HepG2 (cell line): ENCODE results near the gene PCAT6. TPM values are rescaled to one million over a fixed set of nuclear protein-coding genes. Genes with fewer than 3 reads are reported as not detected.

ENCODE experiments used
- ATAC-seq: fragments of 200-7000 bp; cut with Tn5 transposase; 3 replicates; pipeline ENCODE4 v1.9.1; 2020; ENCODE audit warnings: mild to moderate bottlenecking, moderate library complexity
- BruUV-seq: library from RNA; stranded (reverse); fragments of 400-500 nt; replicated peaks from 2 replicates; lab custom pipeline; 2021; lab: Mats Ljungman, UMichigan
- CTCF ChIA-PET: fragments of 300-600 bp; formaldehyde crosslinking; extraction: SDS; loops from one replicate; lab custom pipeline; 2021; ENCODE audit warnings: low total read pairs, inconsistent platforms, low intra/inter-chr PET ratio; lab: Yijun Ruan, JAX
- POLR2A ChIA-PET: fragments of 350-600 bp; sonication (Branson Sonifier 250); formaldehyde crosslinking; loops from one replicate; lab custom pipeline; 2020; ENCODE audit warnings: antibody characterized with exemption, inconsistent platforms; lab: Yijun Ruan, JAX
- DNase-seq: peaks from one replicate; pipeline ENCODE4 v3.0.0-alpha.2; 2015; ENCODE audit warnings: low spot score
- FAIRE-seq: peaks from 3 replicates; lab custom pipeline; 2011; peaks lifted over from hg19 to GRCh38; lab: Jason Lieb, UNC
- H2AFZ ChIP-seq: one replicate; pipeline ENCODE4 v1.6.1; 2011; ENCODE audit warnings: low read length, inconsistent platforms
- H3K27ac ChIP-seq: fragments of 300-600 bp; 3 replicates; pipeline ENCODE4 v1.8.0; 2011; ENCODE audit warnings: mixed run types, mild to moderate bottlenecking, mixed read lengths, low read length, inconsistent platforms; ENCODE audit not compliant: insufficient read depth; ENCODE audit errors: extremely low read length
- H3K27me3 ChIP-seq, 2 experiments: fragments of 200-600 bp in 1 of 2; 2 replicates in 1 of 2; 3 replicates in 1 of 2; pipeline versions ENCODE4 v1.6.0 to v1.8.0; 2011; ENCODE audit warnings: low read length in 2 of 2, mild to moderate bottlenecking in 2 of 2, moderate library complexity in 2 of 2, inconsistent platforms in 1 of 2; ENCODE audit not compliant: insufficient read depth in 2 of 2, control insufficient read depth in 1 of 2
- H3K36me3 ChIP-seq, 2 experiments: fragments of 200-600 bp in 1 of 2; replicated peaks in 1 of 2; 2 replicates in 1 of 2; 3 replicates in 1 of 2; pipeline versions ENCODE4 v1.5.1 to v1.8.0; 2011; ENCODE audit warnings: low read length in 2 of 2, inconsistent platforms in 1 of 2; ENCODE audit not compliant: insufficient read depth in 2 of 2, control insufficient read depth in 1 of 2
- H3K4me1 ChIP-seq: 2 replicates; pipeline ENCODE4 v1.5.1; 2012; ENCODE audit warnings: low read length, inconsistent platforms; ENCODE audit not compliant: insufficient read depth
- H3K4me2 ChIP-seq: 2 replicates; pipeline ENCODE4 v1.6.0; 2011; ENCODE audit warnings: low read depth, low read length, inconsistent platforms
- H3K4me3 ChIP-seq, 3 experiments: fragments of 200-600 bp in 1 of 3; sonication (generic), shearing (Covaris generic) in 1 of 3; replicated peaks in 1 of 3; 2 replicates each; pipeline ENCODE4 v1.5.1; 2011 to 2016; ENCODE audit warnings: low read length in 3 of 3, inconsistent platforms in 2 of 3, low read depth in 2 of 3, mild to moderate bottlenecking in 2 of 3, control low read depth in 1 of 3, mixed read lengths in 1 of 3; ENCODE audit not compliant: insufficient read depth in 1 of 3
- H3K79me2 ChIP-seq: one replicate; pipeline ENCODE4 v1.6.1; 2011; ENCODE audit warnings: low read length, inconsistent platforms; ENCODE audit not compliant: insufficient read depth
- H3K9ac ChIP-seq: 2 replicates; pipeline ENCODE4 v1.6.0; 2011; ENCODE audit warnings: mild to moderate bottlenecking, low read depth, low read length, inconsistent platforms; ENCODE audit not compliant: insufficient read depth
- H3K9me3 ChIP-seq: 2 replicates; pipeline ENCODE4 v1.5.1; 2012; ENCODE audit warnings: mild to moderate bottlenecking, low read length
- H4K20me1 ChIP-seq: 2 replicates; pipeline ENCODE4 v1.6.0; 2011; ENCODE audit warnings: inconsistent platforms, mild to moderate bottlenecking, low read length, moderate library complexity; ENCODE audit not compliant: insufficient read depth
- ATAD3A ChIP-seq: sonication (generic); formaldehyde crosslinking; IDR thresholded peaks from 2 replicates; pipeline ENCODE4 v1.4.0; 2020; ENCODE audit warnings: missing genetic modification reagents
- MBNL3 ChIP-seq: fragments of 250-450 bp; sonication (Bioruptor Pico); conservative IDR thresholded peaks from 2 replicates; pipeline ENCODE4 v1.8.0; 2022; ENCODE audit warnings: mild to moderate bottlenecking, inconsistent platforms
- NFIB ChIP-seq: sonication (generic); formaldehyde crosslinking; IDR thresholded peaks from 2 replicates; pipeline ENCODE4 v1.9.0; 2021; ENCODE audit warnings: missing genetic modification reagents, mild to moderate bottlenecking, borderline replicate concordance
- RBAK ChIP-seq: sonication (generic); formaldehyde crosslinking; IDR thresholded peaks from 2 replicates; pipeline ENCODE4 v1.5.1; 2020; ENCODE audit warnings: mild to moderate bottlenecking, missing genetic modification reagents
- RCOR2 ChIP-seq: IDR thresholded peaks from 2 replicates; pipeline ENCODE4 v1.6.1; 2016; ENCODE audit warnings: missing biosample characterization, missing genetic modification reagents
- RXRB ChIP-seq: IDR thresholded peaks from 2 replicates; pipeline ENCODE4 v1.6.1; 2016; ENCODE audit warnings: borderline replicate concordance, missing genetic modification reagents, missing compliant biosample characterization
- SALL2 ChIP-seq: sonication (generic); formaldehyde crosslinking; IDR thresholded peaks from 2 replicates; pipeline ENCODE4 v1.8.1; 2023; ENCODE audit warnings: mild to moderate bottlenecking, missing genetic modification reagents, inconsistent platforms
- SIN3A ChIP-seq: IDR thresholded peaks from 2 replicates; pipeline ENCODE4 v1.6.1; 2011; ENCODE audit warnings: low read depth, mild to moderate bottlenecking, control low read depth, low read length, borderline replicate concordance
- U2AF1 ChIP-seq: fragments of 200-400 bp; formaldehyde crosslinking; optimal IDR thresholded peaks from 2 replicates; pipeline ENCODE3; 2017; ENCODE audit warnings: mild to moderate bottlenecking, low read depth, low read length
- ZNF235 ChIP-seq: sonication (generic); formaldehyde crosslinking; IDR thresholded peaks from 2 replicates; pipeline ENCODE4 v1.8.1; 2023; ENCODE audit warnings: mild to moderate bottlenecking, missing genetic modification reagents, borderline replicate concordance
- WGBS: methylation state at CpG from one replicate; pipeline ENCODE4 v1.1.6; 2017; ENCODE audit warnings: low lambda C conversion rate; 5-methylcytosine and 5-hydroxymethylcytosine counted together
- in situ Hi-C: cut with HindIII; loops from 2 replicates; pipeline ENCODE4 v1.10.0; 2017; ENCODE audit warnings: low pct_unique_long_range_greater_than_20kb; ENCODE audit not compliant: extremely low pct_ligation_motif_present
- intact Hi-C: fragments of 100-400 bp; cut with micrococcal nuclease; formaldehyde crosslinking; loops from one replicate; pipeline ENCODE4 v1.10.0; 2022; ENCODE audit not compliant: unreplicated experiment
- polyA plus RNA-seq, 8 experiments: library from polyadenylated mRNA; depleted of rRNA in 3 of 8; stranded (reverse) in 7 of 8; unstranded in 1 of 8; fragments of >200 nt; fragmentation: Illumina TruSeq in 4 of 8; extraction: Trizol in 4 of 8; gene quantifications; 2 replicates each; pipeline versions ENCODE4 v1.2.1 to v1.2.3, GENCODE V29; 2011 to 2016; ENCODE audit warnings: low read depth in 4 of 8, missing spikeins in 1 of 8, mixed read lengths in 1 of 8; ENCODE audit not compliant: insufficient read depth in 1 of 8
- total RNA-seq, 5 experiments: library from RNA; depleted of rRNA; stranded (reverse); fragments of >200 nt; fragmentation: Illumina TruSeq; extraction: Trizol; gene quantifications; 2 replicates each; pipeline ENCODE4 v1.2.3, GENCODE V29; 2016; ENCODE audit warnings: low read depth in 1 of 5
- TF ChIP-seq, protein P1 (sequence below): sonication (generic); formaldehyde crosslinking; conservative IDR thresholded peaks from 2 replicates; pipeline ENCODE4 v1.4.0; 2020; ENCODE audit warnings: missing genetic modification reagents
- TF ChIP-seq, protein P2 (sequence below): sonication (generic); formaldehyde crosslinking; IDR thresholded peaks from 2 replicates; pipeline ENCODE4 v1.8.1; 2023; ENCODE audit warnings: mild to moderate bottlenecking, moderate library complexity, missing genetic modification reagents

PCAT6 gene
- total and polyA plus RNA-seq, 2 of the 13 experiments (the other 11 are each of a cell fraction or from before 2014, with no cell fraction given) = 0.60 to 4.4 TPM

DNA sequence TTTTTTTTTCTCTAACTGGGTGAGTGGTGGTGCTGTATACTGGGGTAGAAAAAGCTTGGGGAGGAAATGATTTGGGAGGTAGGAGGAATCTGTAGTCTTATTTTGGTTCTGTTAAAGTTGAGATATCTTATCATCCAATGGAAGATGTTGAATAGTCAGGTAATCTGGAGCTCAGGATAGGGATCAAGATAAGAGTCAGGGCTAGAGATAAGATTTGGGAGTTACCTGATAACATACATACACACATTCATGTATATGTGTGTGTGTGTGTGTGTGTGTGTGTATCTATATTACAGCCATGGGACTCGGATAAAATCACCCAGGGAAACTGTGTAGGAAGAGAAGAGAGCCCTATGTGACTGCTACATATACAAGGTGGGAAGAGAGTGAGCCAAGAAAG is 8.1 kb downstream of the PCAT6 start (continued):
- no peak for TF ChIP-seq RBAK (CRISPR knock-in tag)
- TF ChIP-seq, protein P1, sequence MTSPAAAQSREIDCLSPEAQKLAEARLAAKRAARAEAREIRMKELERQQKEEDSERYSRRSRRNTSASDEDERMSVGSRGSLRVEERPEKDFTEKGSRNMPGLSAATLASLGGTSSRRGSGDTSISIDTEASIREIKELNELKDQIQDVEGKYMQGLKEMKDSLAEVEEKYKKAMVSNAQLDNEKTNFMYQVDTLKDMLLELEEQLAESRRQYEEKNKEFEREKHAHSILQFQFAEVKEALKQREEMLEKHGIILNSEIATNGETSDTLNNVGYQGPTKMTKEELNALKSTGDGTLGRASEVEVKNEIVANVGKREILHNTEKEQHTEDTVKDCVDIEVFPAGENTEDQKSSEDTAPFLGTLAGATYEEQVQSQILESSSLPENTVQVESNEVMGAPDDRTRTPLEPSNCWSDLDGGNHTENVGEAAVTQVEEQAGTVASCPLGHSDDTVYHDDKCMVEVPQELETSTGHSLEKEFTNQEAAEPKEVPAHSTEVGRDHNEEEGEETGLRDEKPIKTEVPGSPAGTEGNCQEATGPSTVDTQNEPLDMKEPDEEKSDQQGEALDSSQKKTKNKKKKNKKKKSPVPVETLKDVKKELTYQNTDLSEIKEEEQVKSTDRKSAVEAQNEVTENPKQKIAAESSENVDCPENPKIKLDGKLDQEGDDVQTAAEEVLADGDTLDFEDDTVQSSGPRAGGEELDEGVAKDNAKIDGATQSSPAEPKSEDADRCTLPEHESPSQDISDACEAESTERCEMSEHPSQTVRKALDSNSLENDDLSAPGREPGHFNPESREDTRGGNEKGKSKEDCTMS = no peak
- no peak for TF ChIP-seq NFIB (CRISPR knock-in tag)
- TF ChIP-seq ATAD3A = no peak
- TF ChIP-seq U2AF1 = no peak
- TF ChIP-seq, all 625 proteins: peak for 0

DNA sequence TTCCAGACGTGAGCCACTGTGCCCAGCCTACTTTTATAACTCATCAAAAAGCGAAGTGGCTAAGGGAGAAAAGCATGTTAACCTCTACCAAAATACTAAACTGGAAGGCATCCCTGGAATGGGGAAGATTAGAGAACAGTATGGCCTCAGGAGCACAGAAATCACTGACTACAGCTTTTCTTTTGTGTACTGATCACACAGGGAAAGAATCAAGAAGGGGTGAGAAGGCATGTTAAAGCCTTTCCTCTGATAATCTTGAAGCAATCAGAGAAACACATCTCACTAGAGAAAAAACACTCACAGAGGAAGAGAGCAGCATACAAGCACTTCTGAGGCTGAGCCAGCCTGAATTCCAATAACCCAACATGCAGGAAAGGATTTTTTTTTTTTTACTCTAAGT is 10.7 kb downstream of the PCAT6 start:
- WGBS = 2% methylated on average over 2 of the region's 2 CpGs
- intact Hi-C loops = no loop called here
- no peaks in the 10 kb centered on the region for H3K79me2 ChIP-seq
- ATAC-seq (no peak), DNase-seq (no peak), FAIRE-seq (no peak)
- H2AFZ ChIP-seq = no peak overlapping the region
- in situ Hi-C loops = no loop called here
- no peaks in the 10 kb centered on the region for H3K36me3 ChIP-seq
- H4K20me1 ChIP-seq = no peaks in the 10 kb centered on the region
- no peak overlapping the region for H3K27ac ChIP-seq
- H3K4me3 ChIP-seq = no peak overlapping the region
- peak overlapping the region; percentile 31; the same call in 1 of the 2 replicates for H3K4me2 ChIP-seq
- H3K9ac ChIP-seq = no peak overlapping the region
- ChIA-PET POLR2A (interaction anchor here (1.1 to 2.9 kb wide), 2 partner anchors 11 to 39 kb away, joined by 5 to 16 read pairs; partner anchors contain the start of gene PCAT6), CTCF (no interaction called here)
- peaks cover 0 to 24% of the 10 kb centered on the region in 2 experiments; a peak in 2 of 5 replicates for H3K27me3 ChIP-seq
- H3K9me3 ChIP-seq = no peaks in the 10 kb centered on the region
- H3K4me1 ChIP-seq = peaks cover 13% of the 10 kb centered on the region; the same call in 1 of the 2 replicates
- no TSS peak for BruUV-seq
- TF ChIP-seq RCOR2 (no peak), RXRB (no peak), SALL2 (CRISPR knock-in tag) (no peak), MBNL3 (no peak), ZNF235 (CRISPR knock-in tag) (no peak), SIN3A (no peak)
- TF ChIP-seq, protein P2, sequence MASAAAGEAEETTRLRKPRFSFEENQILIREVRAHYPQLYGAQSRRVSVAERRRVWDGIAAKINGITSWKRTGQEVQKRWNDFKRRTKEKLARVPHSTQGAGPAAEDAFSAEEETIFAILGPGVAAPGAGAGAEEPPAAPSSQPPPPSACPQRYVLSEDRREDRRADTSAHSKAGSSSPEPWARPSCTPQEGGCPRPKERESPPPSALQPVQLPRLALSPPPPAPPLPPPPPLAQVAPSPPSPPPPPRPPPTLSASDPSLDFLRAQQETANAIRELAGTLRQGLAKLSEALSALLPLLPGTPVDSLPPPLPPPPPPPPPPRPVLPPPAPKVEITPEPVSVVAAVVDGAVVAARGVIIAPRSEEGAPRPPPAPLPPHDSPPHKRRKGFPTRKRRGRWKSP (CRISPR knock-in tag) = no peak
